Uterus (tissue), 4 donors: Measurements from ENCODE around the gene PSMA5. TPM values are rescaled to one million over a fixed set of nuclear protein-coding genes. Genes with fewer than 3 reads are reported as not detected.

Experiments
- DNase-seq, 2 donors: peaks; one replicate each; pipeline ENCODE4 v3.0.0-alpha.2; 2019 to 2020
- H3K27ac ChIP-seq, 2 donors: fragments of 200-600 bp; sonication (generic); 1 replicate in 1 of 2; 2 replicates in 1 of 2; pipeline ENCODE4 v1.5.1; 2016 to 2018
- H3K27me3 ChIP-seq, 2 donors: fragments of 200-600 bp; sonication (generic); one replicate each; pipeline ENCODE4 v1.5.1; 2018 to 2019; ENCODE audit warnings: control low read depth in 1 of 2
- H3K36me3 ChIP-seq, 2 donors: fragments of 200-600 bp; sonication (generic); one replicate each; pipeline ENCODE4 v1.5.1; 2019; ENCODE audit warnings: control low read depth in 1 of 2
- H3K4me1 ChIP-seq, 2 donors: fragments of 200-600 bp; sonication (generic); one replicate each; pipeline ENCODE4 v1.5.1; 2018 to 2019; ENCODE audit warnings: control low read depth in 1 of 2
- H3K4me3 ChIP-seq, 2 donors: fragments of 200-600 bp; sonication (generic); 1 replicate in 1 of 2; 2 replicates in 1 of 2; pipeline ENCODE4 v1.5.1; 2018 to 2019; ENCODE audit warnings: mild to moderate bottlenecking in 1 of 2
- H3K9me3 ChIP-seq, 2 donors: fragments of 200-600 bp; sonication (generic); one replicate each; pipeline ENCODE4 v1.5.1; 2019; ENCODE audit warnings: control low read depth in 1 of 2
- CTCF ChIP-seq, 4 experiments: fragments of 200-600 bp in 2 of 4; fragments of 450-650 bp in 2 of 4; sonication (generic) in 2 of 4; IDR thresholded peaks; one replicate each; pipeline ENCODE4 v1.5.1; 2016 to 2019; ENCODE audit warnings: antibody characterized with exemption in 4 of 4, mild to moderate bottlenecking in 2 of 4, moderate library complexity in 1 of 4
- POLR2A ChIP-seq, 2 donors: fragments of 450-650 bp; IDR thresholded peaks; one replicate each; pipeline ENCODE4 v1.6.1; 2016; ENCODE audit warnings: antibody characterized with exemption in 2 of 2, mild to moderate bottlenecking in 1 of 2, moderate library complexity in 1 of 2
- intact Hi-C: fragments of 100-400 bp; cut with DNase I; formaldehyde crosslinking; loops from one replicate; pipeline ENCODE4 v1.15.1; 2023; ENCODE audit warnings: low total_unique reads
- total RNA-seq, 4 donors: library from RNA; depleted of rRNA in 3 of 4; stranded (reverse); fragments of >200 nt in 3 of 4; gene quantifications; one replicate each; pipeline versions ENCODE4 v1.1.0 to v1.2.4, GENCODE V29; 2014 to 2023
- donor health status: DM: yes; HTN: yes; CAD: no.

Gene PSMA5
- total RNA-seq, 4 donors from 2014 or later: 12.6 to 65.8 (median 40.7) TPM

GRCh38 chr1:109444346-109444745 lies 18.1 kb upstream of the PSMA5 start:
- intact Hi-C loops: no loop called here
- Histone ChIP-seq H3K36me3 (no peaks in the 10 kb centered on the region), H3K4me1 (no peaks in the 10 kb centered on the region), H3K9me3 (no peaks in the 10 kb centered on the region), H3K27me3 (no peaks in the 10 kb centered on the region), H3K27ac (no peak overlapping the region), H3K4me3 (no peak overlapping the region)
- no peak for DNase-seq
- TF ChIP-seq POLR2A (IDR thresholded peaks at IDR 0.05) (no peak), CTCF (IDR thresholded peaks at IDR 0.05) (no peak)

DNA sequence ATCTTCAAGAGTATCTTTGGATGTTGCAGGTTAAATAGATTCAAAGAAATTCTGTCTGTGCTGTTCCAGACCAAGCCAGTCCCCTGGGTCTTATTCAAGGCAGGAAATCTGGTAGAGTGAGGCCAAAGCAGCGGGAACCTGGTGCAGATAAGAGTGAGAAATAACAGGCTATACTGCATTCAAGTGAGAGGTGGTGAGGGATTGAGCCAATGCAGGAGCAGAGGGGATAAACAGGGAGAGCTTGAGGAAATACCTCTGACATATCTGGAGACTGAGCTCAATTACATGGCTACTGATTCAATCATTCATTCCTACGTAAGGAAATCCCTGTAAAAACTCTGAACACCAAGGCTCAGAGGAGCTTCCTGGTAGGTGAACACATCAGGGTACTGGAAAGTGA lies 17.2 kb upstream of the PSMA5 start:
- intact Hi-C loops: no loop called here
- TF ChIP-seq CTCF (IDR thresholded peaks at IDR 0.05) (no peak), POLR2A (IDR thresholded peaks at IDR 0.05) (no peak)
- DNase-seq: no peak
- Histone ChIP-seq H3K27me3 (no peaks in the 10 kb centered on the region), H3K27ac (no peak overlapping the region), H3K9me3 (no peaks in the 10 kb centered on the region), H3K4me3 (no peak overlapping the region), H3K36me3 (no peaks in the 10 kb centered on the region), H3K4me1 (no peaks in the 10 kb centered on the region)

DNA sequence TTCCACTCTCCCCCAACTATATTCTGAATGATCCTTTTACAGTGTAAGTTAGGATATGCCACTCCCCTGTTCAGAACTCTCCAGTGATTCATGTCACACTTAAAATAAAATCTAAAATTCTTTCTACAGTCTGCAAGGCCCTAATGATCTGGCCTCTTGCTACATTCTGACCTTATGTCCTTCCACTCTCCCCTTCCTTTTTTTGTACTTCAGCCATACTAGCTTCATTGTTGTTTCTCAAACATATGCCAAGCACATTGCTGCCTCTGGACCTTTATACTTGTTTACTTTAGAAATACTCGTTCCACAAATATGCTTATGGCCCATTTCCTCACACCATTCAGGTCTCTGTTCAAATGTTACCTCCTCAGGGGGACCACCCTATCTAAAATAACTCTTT lies 14.8 kb upstream of the PSMA5 start:
- no peak overlapping the region for H3K27ac ChIP-seq
- no peak for DNase-seq
- H3K36me3 ChIP-seq: no peaks in the 10 kb centered on the region
- intact Hi-C loops: no loop called here
- H3K4me3 ChIP-seq: no peak overlapping the region
- no peaks in the 10 kb centered on the region for H3K9me3 ChIP-seq
- TF ChIP-seq CTCF (IDR thresholded peaks at IDR 0.05) (no peak), POLR2A (IDR thresholded peaks at IDR 0.05) (no peak)
- H3K27me3 ChIP-seq: no peaks in the 10 kb centered on the region
- no peaks in the 10 kb centered on the region for H3K4me1 ChIP-seq

DNA sequence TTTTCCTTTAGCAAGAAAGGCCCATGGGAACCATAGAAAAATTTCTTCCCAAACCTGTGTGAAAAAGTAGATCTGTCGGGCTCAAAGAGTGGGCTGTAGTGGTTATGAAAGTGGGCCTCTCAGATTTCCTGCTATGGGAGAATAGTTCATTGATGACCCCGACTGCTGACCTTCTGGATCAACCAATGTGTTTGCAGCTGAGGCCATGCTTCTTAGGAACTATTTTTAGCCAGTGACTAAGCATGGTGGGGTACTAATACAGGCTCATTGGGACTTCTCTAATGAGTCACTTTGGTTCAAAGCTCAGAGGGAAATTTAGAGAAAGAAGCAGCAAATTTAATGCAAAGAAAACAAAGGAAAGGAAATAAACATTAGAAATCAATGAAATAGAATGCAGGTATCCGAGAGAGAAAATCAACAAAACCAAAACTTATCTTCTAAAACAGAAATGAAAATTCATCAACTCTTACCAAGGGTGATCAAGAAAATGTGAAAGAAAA lies 12.6 kb upstream of the PSMA5 start:
- H3K4me1 ChIP-seq: no peaks in the 10 kb centered on the region
- no peaks in the 10 kb centered on the region for H3K27me3 ChIP-seq
- H3K4me3 ChIP-seq: no peak overlapping the region
- H3K9me3 ChIP-seq: no peaks in the 10 kb centered on the region
- DNase-seq: peak in 1 of 2 donors; percentile 29
- intact Hi-C loops: no loop called here
- peak overlapping the region in 1 of 2 donors; percentile 33 for H3K27ac ChIP-seq
- TF ChIP-seq CTCF (IDR thresholded peaks at IDR 0.05) (no peak), POLR2A (IDR thresholded peaks at IDR 0.05) (no peak)
- no peaks in the 10 kb centered on the region for H3K36me3 ChIP-seq

DNA sequence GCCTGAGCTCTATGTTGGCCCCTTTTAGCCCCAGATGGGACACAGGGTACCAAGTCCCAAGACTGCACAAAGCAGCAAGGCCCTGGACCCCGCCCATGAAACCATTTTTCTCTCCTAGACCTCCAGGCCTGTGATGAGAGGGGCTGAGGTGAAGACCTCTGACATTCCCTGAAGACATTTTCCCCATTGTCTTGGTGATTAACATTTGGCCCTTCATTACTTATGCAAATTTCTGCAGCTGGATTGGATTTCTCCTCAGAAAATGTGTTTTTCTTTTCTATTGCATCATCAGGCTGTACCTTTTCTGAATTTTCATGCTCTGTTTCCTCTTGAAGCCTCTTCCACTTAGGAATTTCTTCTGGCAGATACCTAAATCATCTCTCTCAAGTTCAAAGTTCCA lies 8.2 kb upstream of the PSMA5 start:
- intact Hi-C loops: no loop called here
- Histone ChIP-seq H3K27me3 (no peaks in the 10 kb centered on the region), H3K36me3 (no peaks in the 10 kb centered on the region), H3K27ac (no peak overlapping the region), H3K4me1 (no peaks in the 10 kb centered on the region), H3K4me3 (no peak overlapping the region), H3K9me3 (no peaks in the 10 kb centered on the region)
- TF ChIP-seq POLR2A (IDR thresholded peaks at IDR 0.05): no peak
- no peak for TF ChIP-seq CTCF (IDR thresholded peaks at IDR 0.05)
- no peak for DNase-seq
